Islet precursor cell (in vitro differentiated cells): ENCODE measurements around the gene EIF2AK3.
"Not testable (repeated sequence)": the region's sequence is repeated elsewhere in the genome, so short reads cannot be mapped to it uniquely, and the experiment has no call there.

Experiments
- DNase-seq: peaks from one replicate; pipeline ENCODE4 v3.0.0-alpha.2; 2018

The EIF2AK3 gene

GRCh38 chr2:88632569-88632968 is 5.3 kb upstream of the EIF2AK3 start:
- DNase-seq, result no peak

- no peak for DNase-seq
Observed at GRCh38 chr2:88628571-88628939, 1.3 kb upstream of the EIF2AK3 start.

GRCh38 chr2:88627856-88628570 is 749 bp upstream of the EIF2AK3 start:
- DNase-seq, result peak; percentile 96

GRCh38 chr2:88626171-88627054 is 851 bp downstream of the EIF2AK3 start:
- peak; percentile 69 for DNase-seq

GRCh38 chr2:88624477-88624876 is 2.8 kb downstream of the EIF2AK3 start:
- no peak for DNase-seq

GRCh38 chr2:88623831-88624465 is 3.3 kb downstream of the EIF2AK3 start:
- not testable (repeated sequence) for DNase-seq

GRCh38 chr2:88622307-88622706 is 5.0 kb downstream of the EIF2AK3 start:
- DNase-seq, result no peak

GRCh38 chr2:88621432-88621831 is 5.8 kb downstream of the EIF2AK3 start:
- no peak for DNase-seq

- no peak for DNase-seq
Observed at GRCh38 chr2:88620015-88620414, 7.2 kb downstream of the EIF2AK3 start.

- DNase-seq, result no peak
Observed at GRCh38 chr2:88615822-88616221, 11.4 kb downstream of the EIF2AK3 start.

GRCh38 chr2:88614497-88615157 is 12.6 kb downstream of the EIF2AK3 start:
- no peak for DNase-seq

GRCh38 chr2:88613921-88614320 is 13.3 kb downstream of the EIF2AK3 start:
- DNase-seq, result no peak

- no peak for DNase-seq
Observed at GRCh38 chr2:88608184-88608583, 19.1 kb downstream of the EIF2AK3 start.

- DNase-seq, result no peak
Observed at GRCh38 chr2:88607416-88607815, 19.8 kb downstream of the EIF2AK3 start.

GRCh38 chr2:88606371-88607030 is 20.8 kb downstream of the EIF2AK3 start:
- DNase-seq, result no peak

GRCh38 chr2:88603146-88603545 is 24.1 kb downstream of the EIF2AK3 start:
- DNase-seq, result peak; percentile 54

GRCh38 chr2:88602022-88602421 is 25.2 kb downstream of the EIF2AK3 start:
- no peak for DNase-seq

GRCh38 chr2:88601286-88601685 is 26.0 kb downstream of the EIF2AK3 start:
- no peak for DNase-seq

- peak; percentile 91 for DNase-seq
Observed at GRCh38 chr2:88600038-88600465, 27.2 kb downstream of the EIF2AK3 start.

GRCh38 chr2:88599527-88599926 is 27.7 kb downstream of the EIF2AK3 start:
- no peak for DNase-seq

- no peak for DNase-seq
Observed at GRCh38 chr2:88597168-88597567, 30.1 kb downstream of the EIF2AK3 start.

- DNase-seq, result peak; percentile 81
Observed at GRCh38 chr2:88596141-88596830, 31.0 kb downstream of the EIF2AK3 start.
